8988T (cell line): ENCODE data around the gene ATP5PO.
"Not testable (repeated sequence)": the region's sequence is repeated elsewhere in the genome, so short reads cannot be mapped to it uniquely, and the experiment has no call there.

Source experiments
- DNase-seq: peaks from one replicate; pipeline ENCODE4 v3.0.0; 2011

ATP5PO gene

GRCh38 chr21:33897739-33898138, 17.9 kb downstream of the ATP5PO start:
- no peak for DNase-seq

GRCh38 chr21:33897098-33897497, 18.5 kb downstream of the ATP5PO start:
- DNase-seq: no peak

GRCh38 chr21:33896691-33897090, 18.9 kb downstream of the ATP5PO start:
- no peak for DNase-seq

GRCh38 chr21:33895356-33895755, 20.2 kb downstream of the ATP5PO start:
- DNase-seq: no peak

GRCh38 chr21:33894736-33895288, 20.8 kb downstream of the ATP5PO start:
- peak; percentile 45 for DNase-seq

GRCh38 chr21:33893917-33894316, 21.7 kb downstream of the ATP5PO start:
- DNase-seq: no peak

GRCh38 chr21:33892853-33893252, 22.8 kb downstream of the ATP5PO start:
- DNase-seq: no peak

GRCh38 chr21:33890187-33890586, 25.4 kb downstream of the ATP5PO start:
- DNase-seq: no peak

- no peak for DNase-seq
These were observed 29.3 kb downstream of the ATP5PO start for GRCh38 chr21:33886321-33886720.

- no peak for DNase-seq
These were observed 30.5 kb downstream of the ATP5PO start for GRCh38 chr21:33885172-33885514.

GRCh38 chr21:33884376-33885171, 31.0 kb downstream of the ATP5PO start:
- no peak for DNase-seq

GRCh38 chr21:33883118-33883517, 32.5 kb downstream of the ATP5PO start:
- no peak for DNase-seq

- no peak for DNase-seq
These were observed 33.7 kb downstream of the ATP5PO start for GRCh38 chr21:33881689-33882440.

- no peak for DNase-seq
These were observed 35.0 kb downstream of the ATP5PO start for GRCh38 chr21:33880626-33881025.

GRCh38 chr21:33878824-33879223, 36.8 kb downstream of the ATP5PO start:
- no peak for DNase-seq

GRCh38 chr21:33875026-33875695, 40.4 kb downstream of the ATP5PO start:
- no peak for DNase-seq

GRCh38 chr21:33874161-33874560, 41.4 kb downstream of the ATP5PO start:
- no peak for DNase-seq

- no peak for DNase-seq
These were observed 42.6 kb downstream of the ATP5PO start for GRCh38 chr21:33872881-33873515.

GRCh38 chr21:33871171-33871570, 44.4 kb downstream of the ATP5PO start:
- DNase-seq: no peak

- DNase-seq: no peak
These were observed 44.8 kb downstream of the ATP5PO start for GRCh38 chr21:33870768-33871167.

GRCh38 chr21:33869873-33870272, 45.7 kb downstream of the ATP5PO start:
- DNase-seq: no peak

- not testable (repeated sequence) for DNase-seq
These were observed 47.7 kb downstream of the ATP5PO start for GRCh38 chr21:33867868-33868267.

GRCh38 chr21:33866826-33867225, 48.8 kb downstream of the ATP5PO start:
- no peak for DNase-seq
